Ovary (tissue), 3 donors: ENCODE data around the gene POLR1C.

Source experiments
- CTCF ChIP-seq, 3 donors: fragments of 450-650 bp in 2 of 3; fragments of 200-600 bp in 1 of 3; IDR thresholded peaks; one replicate each; pipeline versions ENCODE4 v1.5.1 to v1.8.0; 2016 to 2022; ENCODE audit warnings: antibody characterized with exemption in 3 of 3, mild to moderate bottlenecking in 1 of 3
- EP300 ChIP-seq: sonication (generic); formaldehyde crosslinking; IDR thresholded peaks from one replicate; pipeline ENCODE4 v1.6.1; 2017; ENCODE audit warnings: antibody characterized with exemption
- POLR2A ChIP-seq: fragments of 450-650 bp; IDR thresholded peaks from one replicate; pipeline ENCODE4 v1.6.1; 2017; ENCODE audit warnings: antibody characterized with exemption, mild to moderate bottlenecking, moderate library complexity
- donor health status: DM: no; HTN: no; CAD: no.

GRCh38 chr6:43524483-43524961 lies 7.6 kb downstream of the POLR1C start:
- TF ChIP-seq CTCF (IDR thresholded peaks at IDR 0.05) (no peak), POLR2A (no peak), EP300 (no peak)
